Superior temporal gyrus (tissue), 1 donor: ENCODE measurements around the gene DHX8.

Source experiments
- DNase-seq: peaks from one replicate; pipeline ENCODE4 v3.0.0-alpha.2; 2016; ENCODE audit errors: extremely low spot score

DHX8 gene

GRCh38 chr17:43574348-43574747, 90.6 kb downstream of the DHX8 start:
- no peak for DNase-seq

DNA sequence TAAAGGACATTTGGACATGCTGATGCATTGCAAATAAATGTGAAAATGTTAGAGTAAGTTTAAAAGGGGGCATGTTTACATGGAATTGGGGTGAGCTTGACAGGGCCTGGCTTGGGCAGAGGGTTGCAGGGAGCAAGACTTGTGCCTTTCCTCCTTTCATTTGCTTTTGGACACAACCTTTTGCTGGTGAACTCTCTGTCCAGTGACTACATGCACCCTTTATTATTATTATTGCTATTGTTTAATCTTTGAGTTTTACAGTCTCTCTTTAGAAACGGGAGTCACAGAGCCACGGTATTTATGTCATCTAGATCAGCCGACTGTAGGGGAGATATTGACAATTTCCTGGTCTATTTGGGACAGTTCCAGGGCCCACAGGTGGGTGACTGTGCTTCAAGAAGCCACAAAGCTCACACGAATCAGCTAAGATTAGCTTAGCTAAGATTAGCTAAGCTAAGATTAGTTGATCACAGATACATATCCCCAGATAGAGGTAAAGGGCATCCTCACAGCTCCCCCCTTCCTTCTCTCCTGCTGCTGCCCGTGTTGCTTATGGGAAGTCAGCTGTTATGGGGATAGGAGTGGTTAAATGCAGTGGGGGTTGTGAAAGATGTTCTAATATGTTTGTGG, 91.2 kb downstream of the DHX8 start:
- DNase-seq = no peak
